Adrenal gland (tissue), 5 donors: Measurements from ENCODE around the gene PRKN.

ENCODE experiments used
- CTCF ChIP-seq, 6 experiments: fragments of 450-650 bp in 4 of 6; fragments of 200-600 bp in 2 of 6; sonication (generic) in 1 of 6; IDR thresholded peaks; 1 replicate in 5 of 6; 2 replicates in 1 of 6; pipeline versions ENCODE4 v1.5.1 to v1.8.0; 2016 to 2021; ENCODE audit warnings: antibody characterized with exemption in 6 of 6, mild to moderate bottlenecking in 2 of 6, moderate library complexity in 1 of 6
- POLR2A ChIP-seq, 2 donors: fragments of 450-650 bp; IDR thresholded peaks; one replicate each; pipeline ENCODE4 v1.6.1; 2017; ENCODE audit warnings: antibody characterized with exemption in 2 of 2, mild to moderate bottlenecking in 2 of 2, moderate library complexity in 1 of 2
- donor health status: DM: no; HTN: no; CAD: no.

DNA sequence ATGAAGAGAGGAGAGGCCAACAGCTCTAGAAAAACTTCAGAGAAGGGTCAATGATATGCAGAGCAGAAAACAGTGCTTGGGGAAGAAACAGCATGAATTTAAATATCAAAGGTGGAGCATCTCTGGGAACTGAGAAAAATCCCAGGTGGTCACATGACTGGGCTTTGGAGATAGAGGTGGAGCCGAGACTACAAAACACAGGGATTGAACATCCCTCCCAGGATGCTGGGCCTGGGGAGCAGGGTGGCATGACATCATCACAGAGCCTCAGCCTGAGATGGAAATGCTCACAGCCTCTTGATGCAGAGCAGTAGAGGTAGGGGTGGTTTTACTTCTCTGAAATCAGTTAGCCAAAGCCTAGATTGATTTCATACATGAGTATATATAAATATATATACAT lies 529.5 kb downstream of the PRKN start:
- TF ChIP-seq CTCF (IDR thresholded peaks at IDR 0.05), result no peak
- no peak for TF ChIP-seq POLR2A (IDR thresholded peaks at IDR 0.05)
